Smooth muscle cell (in vitro differentiated cells): Measurements from ENCODE around the gene WDR20. TPM values are rescaled to one million over a fixed set of nuclear protein-coding genes. Genes with fewer than 3 reads are reported as not detected.
"Not testable (repeated sequence)": the region's sequence is repeated elsewhere in the genome, so short reads cannot be mapped to it uniquely, and the experiment has no call there.

Experiments used
- DNase-seq: peaks from one replicate; lab custom pipeline; 2025; ENCODE audit not compliant: unreplicated experiment; lab: John Stamatoyannopoulos, UW
- H2AFZ ChIP-seq: fragments of 200-600 bp; sonication (generic); 2 replicates; pipeline ENCODE4 v1.6.0; 2016; ENCODE audit warnings: antibody characterized with exemption, low read depth, mild to moderate bottlenecking
- H3F3A ChIP-seq: fragments of 200-600 bp; sonication (generic); 2 replicates; pipeline ENCODE4 v1.6.0; 2017; ENCODE audit warnings: antibody characterized with exemption, low read depth
- H3K27ac ChIP-seq: fragments of 200-600 bp; sonication (generic); 2 replicates; pipeline ENCODE4 v1.5.1; 2016; ENCODE audit warnings: low read depth, mild to moderate bottlenecking
- H3K27me3 ChIP-seq: fragments of 200-600 bp; sonication (generic); 2 replicates; pipeline ENCODE4 v1.6.1; 2016; ENCODE audit warnings: low read depth, mild to moderate bottlenecking
- H3K36me3 ChIP-seq: fragments of 200-600 bp; sonication (generic); 2 replicates; pipeline ENCODE4 v1.5.1; 2016; ENCODE audit warnings: low read depth
- H3K4me1 ChIP-seq: fragments of 200-600 bp; sonication (generic); 2 replicates; pipeline ENCODE4 v1.5.1; 2016; ENCODE audit warnings: low read depth
- H3K4me2 ChIP-seq: fragments of 200-600 bp; sonication (generic); 2 replicates; pipeline ENCODE4 v1.6.0; 2016; ENCODE audit warnings: mild to moderate bottlenecking
- H3K4me3 ChIP-seq: fragments of 200-600 bp; sonication (generic); 2 replicates; pipeline ENCODE4 v1.5.1; 2016; ENCODE audit warnings: mild to moderate bottlenecking
- H3K79me2 ChIP-seq: fragments of 200-600 bp; sonication (generic); 2 replicates; pipeline ENCODE4 v1.6.0; 2016; ENCODE audit warnings: low read depth, mild to moderate bottlenecking
- H3K9ac ChIP-seq: fragments of 200-600 bp; sonication (generic); 2 replicates; pipeline ENCODE4 v1.6.0; 2016; ENCODE audit warnings: low read depth
- H3K9me3 ChIP-seq: fragments of 200-600 bp; sonication (generic); replicated peaks from 2 replicates; pipeline ENCODE4 v1.5.1; 2016; ENCODE audit warnings: low read depth
- H4K20me1 ChIP-seq: fragments of 200-600 bp; sonication (generic); 2 replicates; pipeline ENCODE4 v1.6.0; 2016; ENCODE audit warnings: low read depth
- CTCF ChIP-seq: fragments of 200-600 bp; sonication (generic); IDR thresholded peaks from 2 replicates; pipeline ENCODE4 v1.5.1; 2017; ENCODE audit warnings: borderline replicate concordance, mild to moderate bottlenecking, antibody characterized with exemption; ENCODE audit not compliant: insufficient read depth, poor library complexity, severe bottlenecking
- WGBS: methylation state at CpG from one replicate; pipeline ENCODE4 v1.1.7; 2016; ENCODE audit warnings: low lambda C conversion rate; 5-methylcytosine and 5-hydroxymethylcytosine counted together
- polyA plus RNA-seq: library from polyadenylated mRNA; unstranded; fragments of >200 nt; fragmentation: Nextera tagmentation; extraction: Ambion mirVana; gene quantifications from 2 replicates; pipeline ENCODE4 v1.2.1, GENCODE V29; 2016
- total RNA-seq: library from RNA; depleted of rRNA; stranded (reverse); fragments of >200 nt; gene quantifications from 2 replicates; pipeline ENCODE4 v1.2.3, GENCODE V29; 2014

The WDR20 gene
- total and polyA plus RNA-seq, 2 experiments from 2014 or later: 12.0 to 19.4 TPM

- DNase-seq: no peak
- peak overlapping the region; percentile 29 for H3K27ac ChIP-seq
- H3K4me2 ChIP-seq: peak overlapping the region; percentile 67
- no peaks in the 10 kb centered on the region for H3K79me2 ChIP-seq
- H3K9me3 ChIP-seq: no peaks in the 10 kb centered on the region
- H3F3A ChIP-seq: no peaks in the 10 kb centered on the region
- TF ChIP-seq CTCF: no peak
- WGBS: 69% methylated on average over 5 of the region's 5 CpGs
- peak overlapping the region; percentile 58 for H2AFZ ChIP-seq
- H3K9ac ChIP-seq: no peak overlapping the region
- H3K27me3 ChIP-seq: no peaks in the 10 kb centered on the region
- H3K36me3 ChIP-seq: no peaks in the 10 kb centered on the region
- no peaks in the 10 kb centered on the region for H4K20me1 ChIP-seq
- H3K4me1 ChIP-seq: no peaks in the 10 kb centered on the region
- H3K4me3 ChIP-seq: no peak overlapping the region
Measured at GRCh38 chr14:102125546-102125945, 14.2 kb upstream of the WDR20 start.

- Histone ChIP-seq H3K9ac (peak overlapping the region; percentile 7), H3K9me3 (no peaks in the 10 kb centered on the region), H3K4me1 (no peaks in the 10 kb centered on the region), H3K27ac (peak overlapping the region; percentile 50), H3K36me3 (no peaks in the 10 kb centered on the region), H2AFZ (peak overlapping the region; percentile 57), H3F3A (no peaks in the 10 kb centered on the region), H4K20me1 (no peaks in the 10 kb centered on the region), H3K4me2 (peak overlapping the region; percentile 67), H3K79me2 (no peaks in the 10 kb centered on the region), H3K27me3 (no peaks in the 10 kb centered on the region), H3K4me3 (no peak overlapping the region)
- TF ChIP-seq CTCF: no peak
- no peak for DNase-seq
- WGBS: 73% methylated on average over 5 of the region's 5 CpGs
Measured at GRCh38 chr14:102126807-102127455, 12.8 kb upstream of the WDR20 start.

GRCh38 chr14:102131741-102132140, 8.0 kb upstream of the WDR20 start:
- no peaks in the 10 kb centered on the region for H4K20me1 ChIP-seq
- H3K4me2 ChIP-seq: no peak overlapping the region
- H2AFZ ChIP-seq: no peak overlapping the region
- H3K27me3 ChIP-seq: no peaks in the 10 kb centered on the region
- H3K9ac ChIP-seq: no peak overlapping the region
- WGBS: 81% methylated on average over 6 of the region's 6 CpGs
- no peak for TF ChIP-seq CTCF
- H3K27ac ChIP-seq: no peak overlapping the region
- H3K4me3 ChIP-seq: no peak overlapping the region
- H3K9me3 ChIP-seq: no peaks in the 10 kb centered on the region
- no peaks in the 10 kb centered on the region for H3K4me1 ChIP-seq
- DNase-seq: no peak
- no peaks in the 10 kb centered on the region for H3K79me2 ChIP-seq
- no peaks in the 10 kb centered on the region for H3F3A ChIP-seq
- H3K36me3 ChIP-seq: no peaks in the 10 kb centered on the region

- not testable (repeated sequence) for H3K4me3 ChIP-seq, H3K27me3 ChIP-seq, H3K4me1 ChIP-seq, DNase-seq, H2AFZ ChIP-seq, H3K79me2 ChIP-seq, H3K27ac ChIP-seq, H3K9ac ChIP-seq, H3K4me2 ChIP-seq, H3F3A ChIP-seq, H3K36me3 ChIP-seq, H4K20me1 ChIP-seq, H3K9me3 ChIP-seq
- WGBS: 99% methylated on average over 9 of the region's 9 CpGs
Measured at GRCh38 chr14:102134021-102134420, 5.7 kb upstream of the WDR20 start.

- not testable (repeated sequence) for H3K36me3 ChIP-seq, H3K9me3 ChIP-seq, H3K27me3 ChIP-seq, H3K4me1 ChIP-seq, H2AFZ ChIP-seq, H3K9ac ChIP-seq, H3K4me3 ChIP-seq, DNase-seq, H3F3A ChIP-seq, H4K20me1 ChIP-seq, H3K79me2 ChIP-seq, H3K4me2 ChIP-seq, H3K27ac ChIP-seq
- 85% methylated on average over 10 of the region's 10 CpGs for WGBS
Measured at GRCh38 chr14:102134719-102135118, 5.0 kb upstream of the WDR20 start.

GRCh38 chr14:102135456-102135855, 4.2 kb upstream of the WDR20 start:
- peaks cover 13% of the 10 kb centered on the region for H3K79me2 ChIP-seq
- 98% methylated on average over 29 of the region's 30 CpGs for WGBS
- H3K4me1 ChIP-seq, H3K9me3 ChIP-seq, H2AFZ ChIP-seq, DNase-seq, H3K27me3 ChIP-seq, H4K20me1 ChIP-seq, H3F3A ChIP-seq, H3K27ac ChIP-seq, H3K4me2 ChIP-seq, H3K9ac ChIP-seq, H3K36me3 ChIP-seq, H3K4me3 ChIP-seq: not testable (repeated sequence)
